Lower leg skin (tissue), 4 donors: ENCODE measurements around the gene ITGB5. TPM values are rescaled to one million over a fixed set of nuclear protein-coding genes. Genes with fewer than 3 reads are reported as not detected.
A peak's percentile ranks its signal among the peaks of the same experiment; 100 is the strongest.

ENCODE experiments used
- DNase-seq, 2 donors: peaks; one replicate each; pipeline ENCODE4 v3.0.0-alpha.2; 2019; ENCODE audit warnings: low spot score in 2 of 2
- H3K4me3 ChIP-seq: fragments of 200-600 bp; sonication (generic); 2 replicates; pipeline ENCODE4 v1.5.1; 2017; ENCODE audit warnings: mild to moderate bottlenecking, low read depth; ENCODE audit not compliant: poor library complexity, severe bottlenecking
- POLR2A ChIP-seq, 2 donors: fragments of 450-650 bp; IDR thresholded peaks; one replicate each; pipeline ENCODE4 v1.6.1; 2016 to 2017; ENCODE audit warnings: antibody characterized with exemption in 2 of 2, mild to moderate bottlenecking in 1 of 2, moderate library complexity in 1 of 2
- WGBS, 2 donors: methylation state at CpG; one replicate each; pipeline ENCODE4 v1.1.5; 2018; 5-methylcytosine and 5-hydroxymethylcytosine counted together
- intact Hi-C: fragments of 100-400 bp; cut with DNase I; formaldehyde crosslinking; loops from one replicate; pipeline ENCODE4 v1.15.0; 2023; ENCODE audit warnings: low total_unique reads
- total RNA-seq, 4 donors: library from RNA; depleted of rRNA; stranded (reverse); fragments of >200 nt; gene quantifications; one replicate each; pipeline ENCODE4 v1.1.0, GENCODE V29; 2016
- TF ChIP-seq, protein P1 (sequence below), 3 donors: fragments of 450-650 bp; IDR thresholded peaks; one replicate each; pipeline ENCODE4 v1.5.1; 2016; ENCODE audit warnings: antibody characterized with exemption in 3 of 3, mild to moderate bottlenecking in 3 of 3, moderate library complexity in 2 of 3

The ITGB5 gene
- total RNA-seq, 4 donors from 2014 or later, result 210 to 414 (median 286) TPM

- H3K4me3 ChIP-seq, result no peak overlapping the region
- no peak for DNase-seq
- TF ChIP-seq, protein P1, sequence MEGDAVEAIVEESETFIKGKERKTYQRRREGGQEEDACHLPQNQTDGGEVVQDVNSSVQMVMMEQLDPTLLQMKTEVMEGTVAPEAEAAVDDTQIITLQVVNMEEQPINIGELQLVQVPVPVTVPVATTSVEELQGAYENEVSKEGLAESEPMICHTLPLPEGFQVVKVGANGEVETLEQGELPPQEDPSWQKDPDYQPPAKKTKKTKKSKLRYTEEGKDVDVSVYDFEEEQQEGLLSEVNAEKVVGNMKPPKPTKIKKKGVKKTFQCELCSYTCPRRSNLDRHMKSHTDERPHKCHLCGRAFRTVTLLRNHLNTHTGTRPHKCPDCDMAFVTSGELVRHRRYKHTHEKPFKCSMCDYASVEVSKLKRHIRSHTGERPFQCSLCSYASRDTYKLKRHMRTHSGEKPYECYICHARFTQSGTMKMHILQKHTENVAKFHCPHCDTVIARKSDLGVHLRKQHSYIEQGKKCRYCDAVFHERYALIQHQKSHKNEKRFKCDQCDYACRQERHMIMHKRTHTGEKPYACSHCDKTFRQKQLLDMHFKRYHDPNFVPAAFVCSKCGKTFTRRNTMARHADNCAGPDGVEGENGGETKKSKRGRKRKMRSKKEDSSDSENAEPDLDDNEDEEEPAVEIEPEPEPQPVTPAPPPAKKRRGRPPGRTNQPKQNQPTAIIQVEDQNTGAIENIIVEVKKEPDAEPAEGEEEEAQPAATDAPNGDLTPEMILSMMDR (IDR thresholded peaks at IDR 0.05), result no peak
- TF ChIP-seq POLR2A (IDR thresholded peaks at IDR 0.05), result no peak
- intact Hi-C loops, result no loop called here
- 83 to 95% methylated on average over 7 of the region's 7 CpGs for WGBS, 2 donors
These were observed 112.2 kb downstream of the ITGB5 start for GRCh38 chr3:124774841-124775402.

GRCh38 chr3:124774327-124774718, 112.8 kb downstream of the ITGB5 start:
- WGBS, 2 donors, result 51 to 55% methylated on average over 6 of the region's 6 CpGs
- H3K4me3 ChIP-seq, result no peak overlapping the region
- intact Hi-C loops, result no loop called here
- TF ChIP-seq, protein P1 (IDR thresholded peaks at IDR 0.05), result no peak
- TF ChIP-seq POLR2A (IDR thresholded peaks at IDR 0.05), result no peak
- no peak for DNase-seq

GRCh38 chr3:124773351-124774326, 113.5 kb downstream of the ITGB5 start:
- DNase-seq, result no peak

DNA sequence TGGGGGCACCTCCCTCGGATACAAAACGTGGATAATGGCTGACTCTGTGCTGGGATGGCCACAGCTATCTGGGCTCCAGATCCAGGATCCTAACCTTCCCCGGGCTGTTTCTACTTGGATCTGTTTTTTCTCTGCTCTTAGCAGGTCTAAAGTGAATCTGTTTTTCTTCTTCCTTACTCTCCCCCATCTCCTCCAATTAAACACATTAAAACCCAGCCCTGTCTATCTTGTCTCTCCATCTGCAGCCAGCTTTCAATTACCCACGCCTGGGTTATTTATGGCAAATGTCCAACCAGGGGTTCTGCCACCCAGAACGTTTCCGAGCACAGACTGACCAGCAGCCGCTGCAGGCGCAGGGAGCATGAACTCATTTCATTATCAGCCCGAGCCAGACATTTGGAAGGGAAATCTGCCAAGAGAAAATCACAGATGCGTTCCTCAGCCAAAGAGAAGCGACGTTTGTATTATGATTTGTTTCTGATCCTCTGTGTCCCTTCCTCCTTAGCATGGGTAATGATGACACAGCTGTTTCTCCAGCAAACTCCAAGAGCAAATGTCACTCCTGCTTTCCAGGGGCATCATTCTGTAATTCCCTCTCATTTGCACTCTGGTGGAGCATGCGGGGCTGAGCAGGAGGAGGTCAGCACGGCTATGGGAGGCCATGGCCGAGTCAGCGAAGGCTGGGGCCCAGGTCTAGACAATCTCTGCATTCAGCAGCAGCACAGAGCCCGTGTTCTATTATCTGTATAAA, 114.9 kb downstream of the ITGB5 start:
- intact Hi-C loops, result no loop called here
- no peak overlapping the region for H3K4me3 ChIP-seq
- no peak for TF ChIP-seq POLR2A (IDR thresholded peaks at IDR 0.05)
- TF ChIP-seq, protein P1 (IDR thresholded peaks at IDR 0.05), result no peak
- DNase-seq, result peak in 1 of 2 donors; percentile 54
- WGBS, 2 donors, result 23 to 36% methylated on average over 17 of the region's 17 CpGs

More at GRCh38 chr3:124773351-124774326, 113.5 kb downstream of the ITGB5 start:
- no peak for TF ChIP-seq POLR2A (IDR thresholded peaks at IDR 0.05)
- TF ChIP-seq, protein P1 (IDR thresholded peaks at IDR 0.05), result no peak
- no peak overlapping the region for H3K4me3 ChIP-seq
- intact Hi-C loops, result no loop called here
- WGBS, 2 donors, result 92 to 94% methylated on average over 13 to 17 of the region's 17 CpGs

GRCh38 chr3:124771083-124771445, 116.1 kb downstream of the ITGB5 start:
- no peak for DNase-seq
- TF ChIP-seq, protein P1 (IDR thresholded peaks at IDR 0.05), result no peak
- TF ChIP-seq POLR2A (IDR thresholded peaks at IDR 0.05), result no peak
- WGBS, 2 donors, result 68% methylated on average over 2 of the region's 2 CpGs
- no peak overlapping the region for H3K4me3 ChIP-seq
- intact Hi-C loops, result no loop called here
